DMS 273 treated with DMSO at 0.1 percent for 48 hours (cell line): ENCODE measurements around the gene WDR83.
"Not testable (repeated sequence)": the region's sequence is repeated elsewhere in the genome, so short reads cannot be mapped to it uniquely, and the experiment has no call there.

ENCODE experiments used
- DNase-seq: peaks from one replicate; lab custom pipeline; 2025; lab: John Stamatoyannopoulos, UW

WDR83 gene, protein sequence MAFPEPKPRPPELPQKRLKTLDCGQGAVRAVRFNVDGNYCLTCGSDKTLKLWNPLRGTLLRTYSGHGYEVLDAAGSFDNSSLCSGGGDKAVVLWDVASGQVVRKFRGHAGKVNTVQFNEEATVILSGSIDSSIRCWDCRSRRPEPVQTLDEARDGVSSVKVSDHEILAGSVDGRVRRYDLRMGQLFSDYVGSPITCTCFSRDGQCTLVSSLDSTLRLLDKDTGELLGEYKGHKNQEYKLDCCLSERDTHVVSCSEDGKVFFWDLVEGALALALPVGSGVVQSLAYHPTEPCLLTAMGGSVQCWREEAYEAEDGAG

DNA sequence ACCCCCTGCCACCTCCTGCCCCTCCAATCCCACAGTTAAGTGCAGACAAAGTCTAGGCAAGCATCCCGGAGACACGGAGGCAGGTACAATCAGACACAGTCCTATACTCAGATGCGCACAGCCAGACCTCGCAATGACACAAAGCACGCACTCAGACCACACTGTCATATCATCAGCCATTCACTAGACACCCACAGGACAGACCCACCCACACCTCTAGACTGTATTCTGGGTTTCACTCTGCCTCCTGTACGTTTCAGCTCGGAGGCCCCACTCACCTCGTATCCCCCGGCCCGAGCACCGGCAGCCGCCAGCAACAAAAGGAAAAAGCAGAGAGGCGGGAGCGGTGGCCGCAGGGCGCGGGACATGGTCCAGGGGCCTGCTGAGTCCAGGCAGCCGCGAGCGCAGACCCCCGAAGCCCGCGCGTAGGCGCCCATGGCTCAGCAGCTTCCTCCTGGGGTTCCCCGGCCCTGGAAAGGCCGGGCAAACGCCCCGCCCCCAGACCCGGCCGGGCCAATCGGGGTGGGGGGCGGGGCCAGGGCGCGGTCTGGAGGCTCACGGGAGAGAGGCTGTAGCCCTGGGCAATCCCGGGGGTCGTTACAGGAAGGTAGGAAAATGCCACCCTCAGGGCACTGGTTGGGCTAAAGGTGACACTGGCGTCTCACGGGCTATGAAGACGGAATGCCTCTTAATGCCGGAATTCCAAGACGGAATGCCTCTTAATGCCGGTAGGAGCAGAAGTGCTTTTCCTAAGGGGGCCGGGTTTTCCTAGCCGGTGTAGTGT lies at the start of gene WDR83, which contains the start of gene MAN2B1:
Gene WDR83 (plus strand): TSS at position 543 of the 784 bp plus-strand sequence. CDS start 2,984 bp downstream, outside the sequence.
Gene MAN2B1 (minus strand): TSS at position 478 of the 784 bp plus-strand sequence. CDS start 41 bp downstream, at position 437.
- DNase-seq, result no peak

DNA sequence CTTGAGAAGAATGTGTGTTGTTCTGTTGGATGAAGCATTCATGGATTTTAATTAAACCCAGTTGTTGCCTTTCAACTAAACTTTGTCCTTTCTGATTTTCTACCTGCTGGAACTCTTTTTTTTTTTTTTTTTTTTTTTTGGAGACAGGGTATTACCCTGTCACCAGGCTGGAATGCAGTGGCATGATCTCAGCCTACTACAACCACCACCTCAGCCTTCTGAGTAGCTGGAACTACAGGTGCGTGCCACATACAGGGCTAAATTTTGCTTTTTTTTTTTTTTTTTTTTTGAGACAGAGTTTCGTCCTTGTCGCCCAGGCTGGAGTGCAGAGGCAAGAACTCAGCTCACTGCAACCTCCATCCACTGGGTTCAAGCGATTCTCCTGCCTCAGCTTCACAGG lies 49.0 kb upstream of the WDR83 start:
- DNase-seq, result no peak

DNA sequence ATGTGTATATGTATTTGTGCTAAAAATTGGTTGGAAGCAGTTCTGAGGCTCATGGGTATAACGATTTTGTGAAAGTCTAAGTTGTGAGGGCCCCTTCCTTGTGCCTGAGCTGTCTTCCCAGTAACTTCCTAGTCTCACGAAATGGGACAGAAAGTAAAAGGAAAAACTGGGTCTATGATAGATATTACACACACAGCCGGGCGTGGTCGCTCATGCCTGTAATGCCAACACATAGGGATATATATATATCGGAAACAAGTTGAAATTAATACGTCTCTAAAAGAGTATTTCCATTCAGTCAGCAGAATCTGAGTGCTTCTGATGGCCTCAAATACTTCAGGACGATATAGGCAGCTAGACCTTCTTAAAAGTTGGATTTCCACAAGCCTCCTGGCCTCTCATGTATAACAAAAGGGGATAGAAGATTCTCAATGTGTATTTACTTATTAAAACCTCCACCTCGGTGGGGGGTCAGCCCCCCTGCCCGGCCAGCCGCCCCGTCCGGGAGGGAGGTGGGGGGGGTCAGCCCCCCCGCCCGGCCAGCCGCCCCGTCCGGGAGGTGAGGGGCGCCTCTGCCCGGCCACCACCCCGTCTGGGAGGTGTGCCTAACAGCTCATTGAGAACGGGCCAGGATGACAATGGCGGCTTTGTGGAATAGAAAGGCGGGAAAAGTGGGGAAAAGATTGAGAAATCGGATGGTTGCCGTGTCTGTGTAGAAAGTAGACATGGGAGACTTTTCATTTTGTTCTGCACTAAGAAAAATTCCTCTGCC lies 45.2 kb upstream of the WDR83 start:
- not testable (repeated sequence) for DNase-seq

DNA sequence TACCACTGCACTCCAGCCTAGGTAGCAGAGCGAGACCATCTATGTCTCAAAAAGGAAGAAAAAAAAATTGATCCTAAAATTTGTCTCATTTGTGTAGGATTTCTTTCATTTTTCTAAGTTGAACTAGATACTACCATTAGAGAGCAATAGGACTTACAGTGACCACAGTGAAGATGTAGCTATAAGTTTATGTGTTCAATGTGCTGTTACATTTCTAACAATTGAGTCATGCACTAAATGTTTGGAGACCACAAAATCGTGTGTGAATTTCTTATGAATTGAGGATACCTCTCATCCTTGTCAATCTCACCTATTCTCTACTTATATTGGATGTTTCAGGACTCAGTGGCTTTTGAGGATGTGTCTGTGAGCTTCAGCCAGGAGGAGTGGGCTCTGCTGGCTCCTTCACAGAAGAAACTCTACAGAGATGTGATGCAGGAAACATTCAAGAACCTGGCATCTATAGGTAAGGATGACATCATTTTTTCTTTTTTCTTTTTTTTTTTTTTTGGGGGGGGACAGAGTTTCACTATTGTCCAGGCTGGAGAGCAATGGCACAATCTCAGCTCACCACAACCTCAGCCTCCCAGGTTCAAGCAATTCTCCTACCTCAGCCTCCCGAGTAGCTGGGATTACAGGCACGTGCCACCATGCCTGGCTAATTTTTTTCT lies 43.1 kb upstream of the WDR83 start:
- DNase-seq, result no peak

DNA sequence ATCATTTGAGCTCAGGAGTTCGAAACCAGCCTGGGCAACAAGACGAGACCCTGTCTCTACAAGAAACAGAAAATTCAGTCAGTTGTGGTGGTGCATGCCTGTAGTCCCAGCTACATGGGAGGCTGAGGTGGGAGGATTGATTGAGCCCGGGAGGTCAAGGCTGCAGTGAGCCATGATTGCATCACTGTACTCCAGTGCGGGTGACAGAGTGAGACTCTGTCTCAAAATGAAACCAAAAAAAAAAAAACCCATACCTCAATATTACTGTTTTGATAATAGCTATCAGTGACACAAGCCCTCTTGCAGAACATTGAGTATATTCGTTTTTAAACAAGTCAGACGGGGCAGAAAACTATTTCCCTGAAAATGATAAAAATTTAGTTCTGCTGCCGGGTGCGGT lies 39.6 kb upstream of the WDR83 start:
- DNase-seq, result no peak

DNA sequence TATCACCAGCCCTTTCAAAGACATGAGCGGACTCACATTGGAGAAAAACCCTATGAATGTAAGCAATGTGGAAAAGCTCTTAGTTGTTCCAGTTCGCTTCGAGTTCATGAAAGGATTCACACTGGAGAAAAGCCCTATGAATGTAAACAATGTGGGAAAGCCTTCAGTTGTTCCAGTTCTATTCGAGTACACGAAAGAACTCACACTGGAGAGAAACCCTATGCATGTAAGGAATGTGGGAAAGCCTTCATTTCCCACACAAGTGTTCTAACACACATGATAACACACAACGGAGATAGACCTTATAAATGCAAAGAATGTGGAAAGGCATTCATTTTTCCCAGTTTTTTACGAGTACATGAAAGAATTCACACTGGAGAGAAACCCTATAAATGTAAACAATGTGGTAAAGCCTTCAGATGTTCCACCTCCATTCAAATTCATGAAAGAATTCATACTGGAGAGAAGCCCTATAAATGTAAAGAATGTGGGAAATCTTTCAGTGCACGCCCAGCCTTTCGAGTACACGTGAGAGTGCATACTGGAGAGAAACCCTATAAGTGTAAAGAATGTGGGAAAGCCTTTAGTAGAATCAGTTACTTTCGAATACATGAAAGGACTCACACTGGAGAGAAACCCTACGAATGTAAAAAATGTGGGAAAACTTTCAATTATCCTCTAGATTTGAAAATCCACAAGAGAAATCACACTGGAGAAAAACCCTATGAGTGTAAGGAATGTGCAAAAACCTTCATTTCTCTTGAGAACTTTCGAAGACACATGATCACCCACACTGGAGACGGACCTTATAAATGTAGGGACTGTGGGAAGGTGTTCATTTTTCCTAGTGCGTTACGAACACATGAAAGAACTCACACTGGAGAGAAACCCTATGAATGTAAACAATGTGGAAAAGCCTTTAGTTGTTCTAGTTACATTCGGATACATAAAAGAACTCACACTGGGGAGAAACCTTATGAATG lies 38.3 kb upstream of the WDR83 start:
- no peak for DNase-seq

DNA sequence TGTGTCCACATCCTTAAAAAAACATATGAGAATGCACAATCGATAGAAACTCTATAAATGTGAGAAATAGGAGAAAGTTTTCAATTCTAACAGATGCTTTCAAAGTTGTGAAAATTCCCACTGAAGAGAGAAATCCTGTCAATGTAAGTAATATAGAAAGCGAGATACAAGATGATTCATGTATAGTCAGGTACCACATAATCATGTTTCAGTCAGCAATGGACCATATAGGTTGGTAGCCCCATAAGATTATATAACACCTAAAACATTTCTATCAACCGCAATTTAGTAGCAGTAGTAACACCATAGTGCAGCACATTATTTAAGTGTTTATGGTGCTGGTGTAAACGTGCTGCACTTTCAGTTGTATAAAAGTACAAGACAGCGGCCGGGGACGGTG lies 37.4 kb upstream of the WDR83 start:
- DNase-seq, result no peak

DNA sequence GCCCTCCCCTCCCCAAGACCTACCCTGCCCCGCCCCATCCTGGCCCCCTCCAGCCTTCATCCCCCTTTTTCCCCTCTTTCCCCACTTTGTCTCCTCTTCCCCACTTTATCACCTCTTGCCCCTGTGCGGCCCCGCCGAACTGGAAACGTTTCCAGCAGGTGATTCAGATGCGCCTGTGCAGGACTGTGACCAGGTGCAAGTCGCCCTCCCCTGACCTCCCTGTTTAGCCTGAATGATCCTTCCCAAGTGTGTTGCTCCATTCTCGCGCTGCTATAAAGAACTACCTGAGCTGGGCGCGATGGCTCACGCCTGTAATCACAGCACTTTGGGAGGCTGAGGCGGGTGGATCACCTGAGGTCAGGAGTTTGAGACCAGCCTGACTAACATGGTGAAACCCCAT lies 30.0 kb upstream of the WDR83 start:
- no peak for DNase-seq

DNA sequence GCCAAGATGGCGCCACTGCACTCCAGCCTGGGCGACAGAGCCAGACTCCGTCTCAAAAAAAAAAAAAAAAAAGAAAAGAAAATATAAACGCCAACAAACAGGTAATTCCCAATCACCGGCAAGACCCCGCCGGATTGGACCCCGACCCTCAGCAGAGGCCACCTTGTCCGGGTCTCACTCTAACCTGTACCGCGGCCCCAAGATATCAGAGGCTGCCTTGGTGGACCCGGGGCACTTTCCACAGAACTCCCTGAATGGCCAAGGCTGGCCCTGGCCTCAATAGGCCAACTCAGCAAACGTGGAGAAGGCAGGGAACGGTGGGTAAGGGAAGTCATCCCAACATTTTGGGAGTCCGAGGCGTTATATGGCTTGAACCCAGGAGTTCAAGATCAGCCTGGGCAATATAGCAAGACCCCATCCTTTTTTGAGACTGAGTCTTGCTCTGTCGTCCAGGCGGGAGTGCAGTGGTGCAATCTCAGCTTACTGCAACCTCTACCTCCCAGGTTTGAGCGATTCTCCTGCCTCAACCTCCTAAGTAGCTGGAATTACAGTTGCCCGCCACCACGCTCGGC lies 27.9 kb upstream of the WDR83 start:
- no peak for DNase-seq

DNA sequence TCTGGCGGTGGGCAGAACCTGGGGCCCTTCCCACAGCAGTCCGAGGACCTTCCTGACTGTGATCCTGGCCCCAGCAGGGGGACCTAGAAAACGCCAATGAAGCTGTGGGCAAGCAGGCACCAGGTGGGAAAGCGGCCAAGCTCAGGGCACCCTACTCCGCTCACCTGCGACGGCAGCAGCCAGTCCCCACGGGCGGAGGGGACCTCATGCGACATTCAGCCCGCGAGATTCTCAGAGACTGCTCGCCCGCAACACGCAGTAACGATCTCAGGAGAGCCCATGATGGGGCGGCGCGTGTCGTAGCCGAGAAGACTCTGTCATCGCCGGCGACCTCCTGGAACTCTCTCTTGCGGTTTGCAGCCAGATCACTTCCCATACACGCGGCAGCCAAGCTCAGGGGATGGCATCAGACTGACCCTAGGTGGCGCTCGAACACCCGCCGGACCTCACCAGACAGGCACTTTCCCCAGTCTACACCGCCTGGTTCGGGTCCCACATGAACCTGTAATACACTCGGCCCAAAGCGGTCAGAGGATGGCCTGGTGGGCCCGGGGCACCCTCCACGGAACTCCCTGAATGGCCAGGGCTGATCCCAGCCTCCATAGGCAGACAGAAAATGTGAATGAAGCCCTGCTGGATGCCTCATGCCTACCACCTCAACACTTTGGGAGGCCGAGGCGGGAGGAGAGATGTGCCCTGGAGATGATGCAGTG lies 26.6 kb upstream of the WDR83 start:
- DNase-seq, result peak; percentile 56

DNA sequence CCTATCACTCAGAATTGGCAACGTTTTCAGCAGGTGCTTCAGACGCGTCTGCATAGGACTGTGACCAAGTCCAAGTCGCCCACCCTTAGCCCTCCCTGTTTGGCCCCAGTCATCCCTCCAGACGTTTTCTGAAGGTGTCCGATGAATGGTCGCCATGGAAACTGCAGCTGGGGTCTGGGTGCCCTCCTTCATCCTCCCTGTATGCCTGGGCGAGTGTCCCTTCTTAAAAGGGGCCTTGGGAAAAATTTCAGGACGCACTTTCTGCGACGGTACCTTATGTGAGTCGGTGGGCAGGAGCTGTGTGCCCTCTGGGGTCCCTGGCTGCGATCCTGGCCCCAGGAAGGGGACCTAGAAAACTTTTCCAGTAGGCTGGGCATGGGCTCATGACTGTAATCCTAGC lies 25.2 kb upstream of the WDR83 start:
- no peak for DNase-seq

DNA sequence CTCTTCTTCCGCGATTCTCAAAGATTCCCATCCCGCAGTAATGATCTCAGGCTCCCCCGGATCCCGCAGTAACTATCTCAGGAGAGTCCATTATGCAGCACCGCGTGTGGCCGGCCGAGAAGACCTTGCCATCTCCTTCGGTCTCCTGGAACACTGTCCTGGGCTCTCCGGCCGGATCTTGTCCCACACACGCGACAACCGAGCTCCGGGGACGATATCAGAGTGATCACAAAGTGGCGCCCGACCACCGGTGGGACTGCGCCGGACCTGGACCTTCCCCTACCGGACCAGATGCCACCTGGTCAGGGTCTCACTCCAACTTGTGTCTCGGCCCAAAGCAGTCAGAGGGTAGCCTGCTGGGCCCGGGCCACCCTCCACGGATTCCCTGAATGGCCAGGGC lies 24.1 kb upstream of the WDR83 start:
- no peak for DNase-seq

DNA sequence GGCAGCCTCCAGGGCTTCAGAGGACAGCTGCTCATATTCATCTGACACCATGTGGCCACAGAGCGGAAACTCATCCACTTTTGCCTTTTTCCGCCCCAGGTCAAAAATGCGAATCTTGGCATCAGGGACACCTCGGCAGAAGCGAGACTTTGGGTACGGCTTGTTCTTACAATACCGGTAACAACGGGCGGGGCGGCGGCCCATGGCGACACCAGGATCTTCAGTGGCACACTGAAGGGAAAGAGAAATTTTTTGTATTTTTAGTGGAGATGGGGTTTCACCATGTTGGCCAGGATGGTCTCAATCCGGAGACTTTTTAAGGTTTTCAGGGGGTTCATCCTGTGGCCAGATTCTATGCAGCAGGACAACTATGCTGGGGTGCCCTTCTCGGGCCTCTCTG lies 22.9 kb upstream of the WDR83 start:
- DNase-seq, result not testable (repeated sequence)

DNA sequence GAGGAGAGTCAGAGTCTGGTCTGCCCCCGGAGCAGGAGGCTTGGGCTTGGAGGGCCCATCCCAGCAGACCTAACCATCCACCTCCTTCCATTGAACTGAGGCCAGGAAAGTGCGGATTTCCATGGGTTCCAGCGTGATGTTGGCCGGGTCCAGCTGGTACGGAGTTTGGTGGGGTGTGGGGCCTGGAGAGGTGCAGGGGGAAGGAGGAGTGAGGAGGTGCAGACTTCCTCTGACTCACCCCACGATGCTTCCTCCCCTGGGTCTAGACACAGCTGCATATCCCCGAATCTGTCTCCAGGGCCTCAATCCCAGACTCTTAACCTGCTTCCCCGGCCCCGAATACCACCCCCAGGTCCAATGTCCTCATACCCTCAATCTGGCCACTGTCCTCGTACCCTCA lies 20.1 kb upstream of the WDR83 start:
- DNase-seq, result no peak

DNA sequence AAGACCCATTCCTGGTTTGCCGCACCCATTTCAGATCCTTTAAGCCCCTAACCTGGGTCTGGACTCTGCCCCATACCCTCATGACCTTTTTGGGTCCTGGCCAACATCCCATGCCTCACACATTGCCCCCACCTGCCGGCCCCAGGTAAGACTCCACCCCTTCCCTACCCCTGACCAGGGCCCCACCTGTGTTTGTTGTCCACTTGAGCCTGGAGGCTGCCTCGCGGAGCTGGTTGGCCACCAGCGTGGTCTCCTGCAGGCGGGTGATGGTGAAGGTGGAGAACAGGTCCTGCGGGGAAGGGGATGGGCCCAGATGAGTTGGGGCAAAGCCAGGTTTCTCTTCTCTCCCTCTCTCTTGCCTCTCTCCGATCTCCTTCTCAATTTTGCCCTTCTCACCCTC lies 19.6 kb upstream of the WDR83 start:
- no peak for DNase-seq

DNA sequence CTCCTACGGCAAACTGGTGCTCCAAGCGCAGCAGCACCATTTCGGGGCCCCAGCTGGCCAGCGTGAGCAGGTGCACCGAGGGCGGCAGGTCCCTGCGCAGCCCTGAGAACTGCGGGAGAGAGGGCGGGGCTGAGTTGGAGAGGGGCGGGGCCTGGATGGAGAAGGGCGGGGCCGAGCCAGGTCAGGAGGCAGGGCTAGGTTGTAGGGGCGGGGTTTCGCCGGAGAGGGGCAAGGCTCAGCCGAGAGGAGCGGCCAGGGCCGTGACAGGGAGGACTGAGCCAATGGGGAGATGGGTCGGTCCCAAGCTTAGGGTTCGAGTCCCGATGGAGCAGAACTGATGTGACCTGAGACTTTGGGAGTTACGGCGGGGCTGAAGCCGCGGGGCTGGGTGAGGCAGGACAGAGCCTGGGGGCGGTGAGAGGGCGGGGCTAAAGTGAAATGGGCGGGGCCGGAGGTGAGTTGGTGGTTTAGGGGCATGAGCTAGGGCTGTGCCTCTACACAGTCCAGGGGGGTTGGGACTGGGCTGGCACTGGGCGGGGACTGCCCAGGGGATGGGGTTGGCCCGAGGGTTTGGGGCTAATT lies 19.0 kb upstream of the WDR83 start:
- DNase-seq, result no peak

DNA sequence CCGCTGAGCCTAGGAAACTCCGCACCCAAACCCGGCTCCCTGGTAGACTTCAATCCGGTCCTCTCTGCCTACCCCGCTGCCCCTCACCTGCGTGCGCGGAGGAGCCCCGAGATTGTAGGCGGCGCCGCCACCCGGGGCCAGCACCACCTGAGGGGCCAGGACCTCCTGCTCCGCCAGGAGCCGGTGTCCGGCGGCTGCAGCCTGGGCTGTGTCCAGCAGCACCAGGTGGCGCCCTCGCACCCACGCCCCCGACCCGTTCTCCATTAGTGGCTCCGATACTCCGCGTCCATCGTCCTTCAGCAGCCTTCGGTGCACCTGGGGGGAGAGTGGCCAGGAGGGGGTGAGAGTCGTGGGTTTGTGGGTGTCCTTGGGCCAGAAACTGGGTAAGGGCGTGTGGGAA lies 18.5 kb upstream of the WDR83 start:
- DNase-seq, result no peak

DNA sequence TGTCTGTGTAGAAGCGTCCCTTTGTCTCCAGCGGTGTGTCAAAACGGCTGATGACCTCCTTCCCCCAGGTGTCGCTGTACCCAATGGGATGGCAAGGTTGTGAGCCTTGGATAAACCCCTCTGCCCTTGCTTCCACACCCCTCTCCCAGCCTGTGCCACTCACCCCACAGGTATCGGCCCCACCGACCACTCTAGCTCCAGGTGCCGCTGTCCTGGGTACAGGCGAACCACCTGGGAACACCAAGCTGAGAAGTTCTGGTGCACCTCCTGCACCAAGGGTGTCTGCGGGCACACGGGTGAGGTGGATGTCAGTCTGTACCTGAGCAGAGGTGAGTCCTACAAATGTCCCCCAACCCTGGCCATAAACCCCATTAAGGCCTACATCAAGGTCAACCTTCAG lies 16.7 kb upstream of the WDR83 start:
- DNase-seq, result no peak

DNA sequence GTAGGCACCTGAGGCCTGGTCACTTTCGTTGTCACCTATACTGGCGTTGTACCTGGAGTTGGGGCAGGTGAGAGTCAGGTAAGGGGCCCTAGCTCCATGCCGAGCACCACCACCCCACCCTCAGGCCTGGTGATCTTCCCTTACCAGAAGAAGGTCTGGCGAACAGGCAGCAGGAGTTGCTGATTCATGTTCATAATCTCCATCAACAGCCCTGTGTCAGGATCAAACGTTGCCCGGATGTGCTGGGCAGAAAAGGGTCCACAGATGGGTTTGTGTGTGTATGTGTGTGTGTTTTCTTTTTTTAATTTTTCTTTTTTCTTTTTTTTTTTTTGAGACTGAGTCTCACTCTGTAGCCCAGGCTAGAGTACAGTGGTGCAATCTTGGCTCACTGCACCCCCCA lies 14.4 kb upstream of the WDR83 start:
- DNase-seq, result no peak

DNA sequence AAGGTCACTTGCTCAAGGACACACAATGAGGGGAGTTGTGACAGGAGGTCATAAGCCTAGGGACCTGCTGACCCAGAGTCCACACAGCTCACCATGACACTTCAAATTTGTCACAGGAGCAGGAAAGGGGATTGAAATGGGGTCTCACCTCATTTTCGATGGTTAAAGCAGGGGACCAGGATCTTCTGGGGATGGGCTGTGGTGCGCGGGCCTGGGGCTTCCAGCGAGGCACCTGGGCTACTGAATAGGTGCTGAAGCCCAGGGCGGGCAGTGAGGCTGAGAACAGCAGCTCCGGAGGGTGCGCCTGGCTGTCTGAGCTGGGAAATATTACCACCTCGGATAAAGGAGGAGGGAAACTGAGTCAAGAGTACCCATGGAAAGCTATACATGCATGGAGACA lies 11.1 kb upstream of the WDR83 start:
- no peak for DNase-seq
